HEK293T (cell line): ENCODE measurements around the gene SOCS6.

Experiments
- CTCF ChIA-PET: fragments of 350-600 bp; formaldehyde crosslinking; extraction: SDS; loops from one replicate; lab custom pipeline; 2021; ENCODE audit warnings: antibody characterized with exemption, inconsistent platforms; lab: Yijun Ruan, JAX
- POLR2A ChIA-PET: fragments of 350-600 bp; formaldehyde crosslinking; extraction: SDS; loops from one replicate; lab custom pipeline; 2020; ENCODE audit warnings: antibody characterized with exemption, inconsistent platforms; lab: Yijun Ruan, JAX
- DNase-seq: peaks from one replicate; pipeline ENCODE4 v3.0.0; 2012; ENCODE audit warnings: mixed read lengths; ENCODE audit errors: extremely low spot score
- ARNT ChIP-seq: fragments of 450-650 bp; IDR thresholded peaks from 2 replicates; pipeline ENCODE4 v1.6.1; 2017; ENCODE audit warnings: mild to moderate bottlenecking
- BHLHE40 ChIP-seq: fragments of 450-650 bp; IDR thresholded peaks from 2 replicates; pipeline ENCODE4 v1.6.1; 2016; ENCODE audit warnings: mild to moderate bottlenecking, moderate library complexity, borderline replicate concordance
- CTBP1 ChIP-seq: fragments of 450-650 bp; IDR thresholded peaks from 2 replicates; pipeline ENCODE4 v1.6.1; 2016; ENCODE audit warnings: borderline replicate concordance
- ELF4 ChIP-seq: fragments of 450-650 bp; IDR thresholded peaks from 2 replicates; pipeline ENCODE4 v1.6.1; 2017; ENCODE audit warnings: antibody characterized with exemption
- FOXA1 ChIP-seq: fragments of 450-650 bp; IDR thresholded peaks from 2 replicates; pipeline ENCODE4 v1.6.1; 2016; ENCODE audit warnings: mild to moderate bottlenecking
- FOXK2 ChIP-seq: fragments of 450-650 bp; IDR thresholded peaks from 2 replicates; pipeline ENCODE4 v1.6.1; 2016; ENCODE audit warnings: mild to moderate bottlenecking
- FOXM1 ChIP-seq: fragments of 450-650 bp; IDR thresholded peaks from 2 replicates; pipeline ENCODE4 v1.6.1; 2017; ENCODE audit warnings: mild to moderate bottlenecking, borderline replicate concordance
- HDGF ChIP-seq: fragments of 450-650 bp; IDR thresholded peaks from 2 replicates; pipeline ENCODE4 v1.6.1; 2017; ENCODE audit warnings: antibody characterized with exemption, borderline replicate concordance
- L3MBTL2 ChIP-seq: fragments of 450-650 bp; conservative IDR thresholded peaks from 2 replicates; pipeline ENCODE4 v1.6.1; 2016; ENCODE audit warnings: mild to moderate bottlenecking
- LEF1 ChIP-seq: fragments of 450-650 bp; IDR thresholded peaks from 2 replicates; pipeline ENCODE4 v1.6.1; 2017; ENCODE audit warnings: mild to moderate bottlenecking, borderline replicate concordance
- NFRKB ChIP-seq: fragments of 450-650 bp; IDR thresholded peaks from 2 replicates; pipeline ENCODE4 v1.6.1; 2016; ENCODE audit warnings: mild to moderate bottlenecking, moderate library complexity
- SP1 ChIP-seq: fragments of 450-650 bp; IDR thresholded peaks from 2 replicates; pipeline ENCODE4 v1.6.1; 2017
- SUZ12 ChIP-seq: fragments of 450-650 bp; IDR thresholded peaks from 2 replicates; pipeline ENCODE4 v1.6.1; 2016; ENCODE audit warnings: mild to moderate bottlenecking
- TARDBP ChIP-seq: fragments of 450-650 bp; IDR thresholded peaks from 2 replicates; pipeline ENCODE4 v1.6.1; 2016
- ZNF384 ChIP-seq: fragments of 450-650 bp; IDR thresholded peaks from 2 replicates; pipeline ENCODE4 v1.6.1; 2016
- TF ChIP-seq, protein P1 (sequence below): fragments of 450-650 bp; IDR thresholded peaks from 2 replicates; pipeline ENCODE4 v1.6.1; 2016

The SOCS6 gene

DNA sequence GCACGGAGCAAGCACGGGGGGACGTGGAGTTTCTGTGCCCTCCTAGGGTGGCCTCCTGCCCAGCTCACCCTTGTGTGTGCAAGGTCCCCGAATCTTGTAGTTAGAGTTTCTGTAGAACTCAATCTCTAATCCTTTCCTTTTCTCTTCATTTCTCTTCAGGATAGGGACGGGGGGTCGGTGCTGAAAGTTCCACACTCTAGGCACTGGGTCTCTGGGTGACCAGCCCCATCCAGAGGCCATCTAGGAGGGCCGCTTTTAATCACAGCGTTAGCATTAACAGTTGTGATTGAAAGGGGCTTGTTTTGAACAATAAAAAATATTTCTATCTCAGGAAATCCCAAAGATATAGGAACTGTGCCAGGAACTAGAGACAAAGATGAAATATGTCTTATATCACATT, 10.5 kb downstream of the SOCS6 start:
- TF ChIP-seq L3MBTL2 (no peak), TARDBP (no peak), ELF4 (no peak), NFRKB (no peak), HDGF (no peak), ZNF384 (no peak), FOXK2 (no peak), SUZ12 (no peak), FOXA1 (no peak), ARNT (no peak), LEF1 (no peak), FOXM1 (no peak), BHLHE40 (no peak), SP1 (no peak), CTBP1 (no peak)
- TF ChIP-seq, protein P1, sequence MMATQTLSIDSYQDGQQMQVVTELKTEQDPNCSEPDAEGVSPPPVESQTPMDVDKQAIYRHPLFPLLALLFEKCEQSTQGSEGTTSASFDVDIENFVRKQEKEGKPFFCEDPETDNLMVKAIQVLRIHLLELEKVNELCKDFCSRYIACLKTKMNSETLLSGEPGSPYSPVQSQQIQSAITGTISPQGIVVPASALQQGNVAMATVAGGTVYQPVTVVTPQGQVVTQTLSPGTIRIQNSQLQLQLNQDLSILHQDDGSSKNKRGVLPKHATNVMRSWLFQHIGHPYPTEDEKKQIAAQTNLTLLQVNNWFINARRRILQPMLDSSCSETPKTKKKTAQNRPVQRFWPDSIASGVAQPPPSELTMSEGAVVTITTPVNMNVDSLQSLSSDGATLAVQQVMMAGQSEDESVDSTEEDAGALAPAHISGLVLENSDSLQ, result no peak
- no peak for DNase-seq
- ChIA-PET POLR2A (no interaction called here), CTCF (no interaction called here)

DNA sequence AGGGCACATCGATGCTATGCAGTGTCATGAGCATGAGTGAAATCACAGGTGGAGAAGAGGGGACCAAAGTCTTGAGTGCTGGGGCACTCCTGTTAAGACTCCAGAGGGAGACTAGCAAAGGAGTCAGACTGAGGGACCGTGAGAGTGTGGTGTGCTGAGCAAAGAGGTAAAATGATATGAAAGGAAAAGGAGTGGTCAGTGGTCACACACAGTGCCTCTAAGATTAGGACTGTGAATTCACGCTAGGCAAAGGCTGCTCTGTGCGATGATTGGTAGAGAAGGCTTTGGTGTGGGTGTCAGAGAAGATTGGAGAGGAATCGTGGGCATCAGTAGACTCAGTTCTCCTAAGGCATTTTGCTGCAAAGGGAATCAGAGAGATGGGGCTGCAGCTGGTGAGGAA, 12.8 kb downstream of the SOCS6 start:
- ChIA-PET CTCF (no interaction called here), POLR2A (no interaction called here)
- TF ChIP-seq ARNT (no peak), NFRKB (no peak), FOXK2 (no peak), TARDBP (no peak), SP1 (no peak), CTBP1 (no peak), FOXM1 (no peak), HDGF (no peak), SUZ12 (no peak), ZNF384 (no peak), ELF4 (no peak), FOXA1 (no peak), BHLHE40 (no peak), LEF1 (no peak), L3MBTL2 (no peak)
- TF ChIP-seq, protein P1, result no peak
- no peak for DNase-seq

DNA sequence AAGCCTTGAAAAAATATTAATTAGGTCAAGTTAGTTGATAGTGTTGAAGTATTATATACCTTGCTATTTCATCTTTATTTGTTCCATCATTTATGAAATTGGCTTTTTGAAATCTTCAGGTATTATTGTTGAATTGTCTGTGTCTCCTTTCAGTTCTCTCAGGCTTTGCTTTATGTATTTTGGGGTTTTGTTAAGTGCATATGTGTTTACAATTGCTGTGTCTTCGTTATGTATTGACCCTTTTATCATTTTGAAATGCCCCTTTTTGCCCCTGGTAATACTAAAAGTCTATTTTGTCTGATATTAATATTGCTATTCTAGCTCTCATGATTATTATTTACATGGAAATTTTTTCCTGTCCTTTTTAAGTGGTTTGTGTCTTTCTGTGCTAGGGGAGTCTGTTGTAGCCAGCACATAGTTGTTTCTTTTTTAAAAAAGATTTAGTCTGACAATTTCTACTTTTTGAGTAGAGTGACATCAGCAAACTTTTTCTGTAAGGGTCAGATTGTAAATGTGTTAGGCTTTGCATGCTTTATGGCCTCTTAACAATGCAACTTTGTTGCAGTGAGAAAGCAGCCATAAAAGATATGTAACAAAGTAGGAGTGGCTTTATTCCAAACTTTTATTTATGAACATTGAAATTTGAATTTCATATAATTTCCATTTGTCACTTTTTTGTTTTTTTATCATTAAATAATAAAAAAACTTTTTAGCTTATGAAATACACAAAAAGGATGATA, 19.9 kb downstream of the SOCS6 start:
- CTCF ChIA-PET, result no interaction called here
- POLR2A ChIA-PET, result no interaction called here
- TF ChIP-seq FOXA1 (no peak), HDGF (no peak), ZNF384 (no peak), L3MBTL2 (no peak), TARDBP (no peak), CTBP1 (no peak)

DNA sequence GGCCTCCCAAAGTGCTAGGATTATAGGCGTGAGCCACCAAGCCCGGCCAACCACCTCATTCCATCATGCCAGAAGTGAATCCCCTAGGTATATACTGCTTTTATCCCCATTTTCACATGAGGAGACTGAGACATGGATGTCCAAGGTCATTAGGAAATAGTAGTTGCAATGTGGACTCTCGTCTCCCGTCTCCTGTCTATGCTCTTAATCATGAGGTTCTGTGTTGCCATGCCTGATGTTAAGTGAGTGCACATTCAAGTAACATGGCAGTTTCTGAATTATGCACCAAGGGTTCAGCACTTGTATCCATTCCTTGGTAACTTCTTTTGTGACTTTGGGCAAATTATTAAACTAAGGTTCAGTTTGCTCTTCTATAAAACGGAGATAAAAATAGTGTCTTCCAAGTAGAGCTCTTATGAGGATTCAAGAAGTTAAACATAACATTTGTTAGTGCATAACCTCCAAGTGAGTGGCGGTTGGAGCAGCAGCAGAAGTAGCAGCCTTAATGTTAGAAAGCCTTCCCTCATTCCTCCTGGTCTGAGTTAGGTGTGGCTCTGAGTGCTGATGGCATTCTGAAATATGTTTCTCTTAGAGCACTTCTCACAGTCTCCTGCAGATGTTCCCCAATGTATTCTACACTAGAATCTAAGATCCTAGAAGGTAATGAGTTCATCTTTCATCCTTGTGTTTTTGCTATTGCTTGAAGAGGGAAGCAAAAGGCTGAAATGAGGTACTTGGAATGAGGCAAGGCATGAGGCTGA, 21.9 kb downstream of the SOCS6 start:
- POLR2A ChIA-PET, result no interaction called here
- CTCF ChIA-PET, result no interaction called here
- DNase-seq, result no peak
- TF ChIP-seq CTBP1, result no peak
- no peak for TF ChIP-seq FOXA1
- TF ChIP-seq ELF4, result no peak
- no peak for TF ChIP-seq L3MBTL2
- no peak for TF ChIP-seq HDGF
- no peak for TF ChIP-seq FOXK2
- TF ChIP-seq SP1, result no peak
- no peak for TF ChIP-seq BHLHE40
- TF ChIP-seq SUZ12, result no peak
- TF ChIP-seq NFRKB, result no peak
- TF ChIP-seq, protein P1, result no peak
- TF ChIP-seq LEF1, result no peak
- no peak for TF ChIP-seq ARNT
- no peak for TF ChIP-seq TARDBP
- no peak for TF ChIP-seq FOXM1

More for the DNA sequence above, 19.9 kb downstream of the SOCS6 start:
- DNase-seq, result no peak

DNA sequence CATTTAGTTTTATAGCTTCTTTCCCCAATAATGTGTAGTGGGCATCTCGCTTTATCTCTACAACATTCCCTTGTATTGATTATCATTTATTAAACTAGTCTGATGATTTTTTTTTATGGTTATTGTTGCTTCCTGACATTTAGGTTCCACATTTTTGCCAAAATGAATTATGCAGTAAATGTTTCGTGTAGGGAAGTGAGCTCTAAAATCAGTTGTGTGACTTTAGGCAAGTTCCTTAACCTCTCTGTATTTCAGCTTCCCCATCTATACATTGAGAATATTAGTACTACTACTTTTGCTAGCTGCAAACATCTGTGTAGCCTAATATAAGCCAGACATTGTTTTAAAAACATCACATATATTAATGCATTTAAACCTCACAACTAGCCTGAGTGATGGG, 22.9 kb downstream of the SOCS6 start:
- no peak for DNase-seq
- TF ChIP-seq SUZ12 (no peak), ZNF384 (no peak), FOXK2 (no peak), LEF1 (no peak), NFRKB (no peak), TARDBP (no peak), ARNT (no peak), FOXA1 (no peak), FOXM1 (no peak), SP1 (no peak), HDGF (no peak), CTBP1 (no peak), BHLHE40 (no peak), ELF4 (no peak), L3MBTL2 (no peak)
- TF ChIP-seq, protein P1, result no peak
- ChIA-PET POLR2A (no interaction called here), CTCF (no interaction called here)
